ENCODE results near the gene HEXIM1.

- TF ChIP-seq ZBTB7A (IDR thresholded peaks at IDR 0.05; ENCODE audit: low read depth) = no peak
- TF ChIP-seq EP300 (IDR thresholded peaks at IDR 0.05; ENCODE audit: borderline replicate concordance) = no peak
- no peak for TF ChIP-seq REST (IDR thresholded peaks at IDR 0.05; ENCODE audit: low read depth)
- TF ChIP-seq NFIC (IDR thresholded peaks at IDR 0.05) = no peak
Observed at GRCh38 chr17:45200701-45201100, 52.4 kb downstream of the HEXIM1 start.

All from Ishikawa (cell line).